ENCODE measurements around the gene CERKL. TPM values are rescaled to one million over a fixed set of nuclear protein-coding genes. Genes with fewer than 3 reads are reported as not detected.

CERKL gene, protein sequence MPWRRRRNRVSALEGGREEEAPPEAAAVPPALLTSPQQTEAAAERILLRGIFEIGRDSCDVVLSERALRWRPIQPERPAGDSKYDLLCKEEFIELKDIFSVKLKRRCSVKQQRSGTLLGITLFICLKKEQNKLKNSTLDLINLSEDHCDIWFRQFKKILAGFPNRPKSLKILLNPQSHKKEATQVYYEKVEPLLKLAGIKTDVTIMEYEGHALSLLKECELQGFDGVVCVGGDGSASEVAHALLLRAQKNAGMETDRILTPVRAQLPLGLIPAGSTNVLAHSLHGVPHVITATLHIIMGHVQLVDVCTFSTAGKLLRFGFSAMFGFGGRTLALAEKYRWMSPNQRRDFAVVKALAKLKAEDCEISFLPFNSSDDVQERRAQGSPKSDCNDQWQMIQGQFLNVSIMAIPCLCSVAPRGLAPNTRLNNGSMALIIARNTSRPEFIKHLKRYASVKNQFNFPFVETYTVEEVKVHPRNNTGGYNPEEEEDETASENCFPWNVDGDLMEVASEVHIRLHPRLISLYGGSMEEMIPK
- total RNA-seq: not detected

DNA sequence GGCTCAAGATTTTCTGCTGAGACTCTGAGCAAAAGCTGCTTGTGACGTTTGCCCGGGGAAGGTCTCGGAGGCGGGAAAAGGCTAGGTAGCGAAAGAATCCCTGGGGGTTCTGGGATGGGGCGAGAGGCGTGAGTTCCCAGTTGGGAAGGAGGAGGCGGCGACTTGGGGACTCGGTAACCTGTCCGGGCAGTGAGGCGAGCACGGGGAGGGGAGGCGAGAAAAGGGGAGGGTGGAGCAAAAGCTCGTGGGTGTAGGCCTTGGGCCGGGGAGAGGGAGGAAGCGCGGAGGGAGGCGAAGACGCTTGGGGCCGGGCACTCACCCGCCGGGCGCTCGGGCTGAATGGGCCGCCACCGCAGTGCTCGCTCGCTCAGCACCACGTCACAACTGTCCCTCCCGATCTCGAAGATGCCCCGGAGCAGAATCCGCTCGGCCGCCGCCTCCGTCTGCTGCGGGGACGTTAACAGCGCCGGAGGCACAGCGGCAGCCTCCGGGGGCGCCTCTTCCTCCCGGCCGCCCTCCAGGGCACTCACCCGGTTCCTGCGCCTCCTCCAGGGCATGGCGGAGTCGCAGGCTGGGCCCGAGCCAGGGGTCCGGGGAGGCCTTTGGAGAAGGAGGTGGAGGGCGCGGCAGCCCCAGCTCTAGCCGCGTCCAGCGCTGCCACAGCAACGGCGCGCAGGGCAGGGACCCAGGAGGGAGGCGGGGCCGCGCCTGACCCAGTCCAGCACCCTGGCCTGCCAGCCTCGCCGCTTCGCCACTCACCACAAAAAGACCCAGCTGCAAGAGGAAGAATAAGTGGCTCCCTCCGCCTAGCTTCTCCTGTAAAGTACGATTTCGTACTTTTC, at the start of gene CERKL:
Gene CERKL, minus strand, starts transcription at position 656 of the 842 bp plus-strand sequence. Its CDS starts 99 bp downstream, at position 557.
- TF ChIP-seq, protein P1, sequence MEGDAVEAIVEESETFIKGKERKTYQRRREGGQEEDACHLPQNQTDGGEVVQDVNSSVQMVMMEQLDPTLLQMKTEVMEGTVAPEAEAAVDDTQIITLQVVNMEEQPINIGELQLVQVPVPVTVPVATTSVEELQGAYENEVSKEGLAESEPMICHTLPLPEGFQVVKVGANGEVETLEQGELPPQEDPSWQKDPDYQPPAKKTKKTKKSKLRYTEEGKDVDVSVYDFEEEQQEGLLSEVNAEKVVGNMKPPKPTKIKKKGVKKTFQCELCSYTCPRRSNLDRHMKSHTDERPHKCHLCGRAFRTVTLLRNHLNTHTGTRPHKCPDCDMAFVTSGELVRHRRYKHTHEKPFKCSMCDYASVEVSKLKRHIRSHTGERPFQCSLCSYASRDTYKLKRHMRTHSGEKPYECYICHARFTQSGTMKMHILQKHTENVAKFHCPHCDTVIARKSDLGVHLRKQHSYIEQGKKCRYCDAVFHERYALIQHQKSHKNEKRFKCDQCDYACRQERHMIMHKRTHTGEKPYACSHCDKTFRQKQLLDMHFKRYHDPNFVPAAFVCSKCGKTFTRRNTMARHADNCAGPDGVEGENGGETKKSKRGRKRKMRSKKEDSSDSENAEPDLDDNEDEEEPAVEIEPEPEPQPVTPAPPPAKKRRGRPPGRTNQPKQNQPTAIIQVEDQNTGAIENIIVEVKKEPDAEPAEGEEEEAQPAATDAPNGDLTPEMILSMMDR (IDR thresholded peaks at IDR 0.05; ENCODE audit: low read depth): no peak

DNA sequence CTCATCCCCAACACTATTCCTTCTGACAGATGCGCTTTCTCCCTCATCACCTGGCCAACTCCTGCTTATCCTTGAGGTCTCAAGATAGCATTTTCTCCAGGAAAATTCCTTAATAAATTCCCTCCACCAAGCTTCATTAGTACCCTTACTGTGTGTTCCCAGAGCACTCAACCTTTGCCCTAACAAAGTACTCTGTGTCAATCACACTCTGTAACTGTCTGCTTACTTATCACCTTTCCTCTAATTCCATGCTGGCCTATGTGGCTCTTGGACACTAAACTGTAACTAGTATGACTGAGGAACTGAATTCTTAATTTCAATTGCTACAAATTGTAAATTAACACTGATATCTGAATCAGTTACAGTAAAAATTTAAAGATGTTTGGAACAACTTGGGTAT, 41.3 kb upstream of the CERKL start:
- TF ChIP-seq, protein P1 (IDR thresholded peaks at IDR 0.05; ENCODE audit: low read depth): no peak

DNA sequence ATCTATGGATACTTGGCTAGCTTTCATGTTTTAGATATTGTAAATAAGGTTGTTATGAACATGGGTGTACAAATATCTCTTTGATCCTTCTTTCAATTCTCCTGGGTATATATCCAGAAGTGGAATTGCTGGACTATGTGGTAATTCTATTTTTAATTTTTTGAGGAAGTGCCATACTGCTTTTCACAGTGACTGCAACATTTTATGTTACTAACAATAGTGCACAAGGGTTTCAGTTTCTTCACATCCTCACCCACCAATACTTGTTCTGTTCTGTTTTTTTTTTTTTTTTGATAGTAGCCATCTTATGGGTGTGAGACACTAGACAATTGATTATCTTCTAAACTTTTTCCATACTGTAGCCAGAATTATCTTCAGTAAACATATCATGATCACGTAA, 40.7 kb upstream of the CERKL start:
- TF ChIP-seq, protein P1 (IDR thresholded peaks at IDR 0.05; ENCODE audit: low read depth): no peak

DNA sequence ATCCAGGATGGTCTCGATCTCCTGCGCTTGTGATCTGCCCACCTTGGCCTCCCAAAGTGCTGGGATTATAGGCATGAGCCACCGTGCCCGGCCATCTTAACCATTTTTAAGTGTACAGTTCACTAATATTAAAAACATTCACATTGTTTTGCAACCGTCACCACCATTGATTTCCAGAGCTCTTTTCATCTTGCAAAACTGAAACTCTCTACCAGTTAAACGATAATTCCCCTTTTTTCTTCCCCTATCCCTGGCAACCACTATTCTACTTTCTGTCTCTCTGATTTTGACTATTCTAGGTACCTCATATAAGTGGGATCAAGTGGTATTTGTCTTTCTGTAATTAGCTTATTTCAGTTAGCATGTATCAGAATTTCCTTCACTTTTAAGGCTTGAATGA, 40.2 kb upstream of the CERKL start:
- TF ChIP-seq, protein P1 (IDR thresholded peaks at IDR 0.05; ENCODE audit: low read depth): no peak

DNA sequence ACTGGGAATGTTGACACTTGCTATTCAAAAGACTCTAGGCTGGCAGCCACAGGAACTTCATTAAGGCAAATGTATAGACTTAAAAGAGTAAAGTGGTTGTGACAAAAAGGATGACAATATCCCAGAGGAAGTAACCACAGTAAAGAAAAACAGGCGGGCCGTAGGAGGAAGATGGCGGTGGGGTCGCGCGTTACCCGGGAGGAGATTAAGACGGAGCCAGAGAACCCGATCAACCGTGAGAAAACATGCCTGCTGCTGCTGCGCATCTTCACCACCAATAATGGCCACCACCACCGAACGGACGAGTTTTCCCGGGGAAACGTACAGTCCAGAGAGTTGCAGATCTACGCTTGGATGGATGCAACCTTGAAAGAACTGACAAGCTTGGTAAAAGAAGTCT, 37.4 kb upstream of the CERKL start:
- TF ChIP-seq, protein P1 (IDR thresholded peaks at IDR 0.05; ENCODE audit: low read depth): no peak

DNA sequence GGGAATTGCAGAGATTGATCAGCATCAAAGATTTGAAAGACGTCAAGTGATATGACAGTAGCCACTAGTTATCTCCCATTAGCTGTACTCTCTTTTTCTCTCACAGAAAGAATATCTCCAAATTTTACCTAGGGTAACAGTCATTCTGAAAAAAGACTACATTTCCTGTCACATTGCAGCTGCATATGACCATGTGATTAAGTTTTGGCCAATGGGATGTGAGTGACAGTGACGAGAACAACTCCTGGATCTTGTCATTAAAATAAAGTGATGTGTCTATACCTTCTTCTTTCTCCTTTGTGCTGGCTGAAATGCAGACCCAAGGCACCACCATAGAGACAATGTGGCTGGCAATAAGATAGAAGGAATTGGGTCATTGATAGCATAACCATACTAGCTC, 34.0 kb upstream of the CERKL start:
- TF ChIP-seq, protein P1 (IDR thresholded peaks at IDR 0.05; ENCODE audit: low read depth): no peak
